Right ventricle myocardium inferior (tissue), 1 donor: ENCODE measurements around the gene KRT20. TPM values are rescaled to one million over a fixed set of nuclear protein-coding genes. Genes with fewer than 3 reads are reported as not detected.
"Not testable (repeated sequence)": the region's sequence is repeated elsewhere in the genome, so short reads cannot be mapped to it uniquely, and the experiment has no call there.

Source experiments
- ATAC-seq: fragments of 200-7000 bp; cut with Tn5 transposase; one replicate; pipeline ENCODE4 v1.9.1; 2020; ENCODE audit warnings: mild to moderate bottlenecking, moderate library complexity
- DNase-seq: peaks from one replicate; pipeline ENCODE4 v3.0.0; 2021; ENCODE audit errors: missing footprints
- intact Hi-C: fragments of 100-400 bp; cut with DNase I; formaldehyde crosslinking; loops from one replicate; pipeline ENCODE4 v1.11.0; 2022
- long read RNA-seq: library from polyadenylated mRNA; unstranded; transcript quantifications from one replicate; pipeline ENCODE4 v2.0.0, GENCODE V29; 2021
- total RNA-seq: library from RNA; stranded (reverse); fragmentation: NEBNext Ultra II Directional; extraction: Animal tissue kit (Norgen Biotek cat#: 25700); gene quantifications from one replicate; pipeline ENCODE4 v1.2.1, GENCODE V29; 2021
- donor health status: DM: no; HTN: yes; CAD: no; lungs with severe emphysema.

Gene KRT20
- not detected for total RNA-seq
- long read RNA-seq: 0 reads

- intact Hi-C loops: no loop called here
- DNase-seq (no peak), ATAC-seq (no peak)
Observed at GRCh38 chr17:40884708-40885512, at the start of gene KRT20. Gene KRT20, minus strand, starts transcription at chr17:40885242. Its CDS starts 57 bp downstream, at chr17:40885185.

DNA sequence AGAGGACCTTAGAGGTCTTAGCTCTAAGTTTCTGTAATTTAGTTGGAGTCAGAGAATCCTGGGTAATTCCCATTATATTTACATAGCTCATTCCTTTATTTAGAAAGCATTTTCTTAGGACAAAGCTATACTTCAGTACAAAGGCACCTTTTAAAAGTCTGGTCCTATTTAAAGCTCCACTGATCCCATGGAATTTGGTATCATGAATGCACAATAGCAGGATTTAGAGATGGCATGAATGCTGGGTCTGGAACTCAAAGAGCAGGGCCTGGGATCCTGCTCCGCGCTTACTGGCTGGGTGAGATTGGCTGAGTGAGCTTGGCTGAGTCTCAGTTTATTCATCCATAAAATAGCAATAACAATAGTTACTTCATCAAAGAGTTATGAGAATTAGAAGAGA, 47.6 kb upstream of the KRT20 start:
- no peak for ATAC-seq
- intact Hi-C loops: no loop called here
- no peak for DNase-seq

GRCh38 chr17:40931311-40931710, 46.3 kb upstream of the KRT20 start:
- intact Hi-C loops: no loop called here
- ATAC-seq (no peak), DNase-seq (no peak)

GRCh38 chr17:40926341-40926740, 41.3 kb upstream of the KRT20 start:
- DNase-seq: no peak
- no peak for ATAC-seq
- intact Hi-C loops: no loop called here

DNA sequence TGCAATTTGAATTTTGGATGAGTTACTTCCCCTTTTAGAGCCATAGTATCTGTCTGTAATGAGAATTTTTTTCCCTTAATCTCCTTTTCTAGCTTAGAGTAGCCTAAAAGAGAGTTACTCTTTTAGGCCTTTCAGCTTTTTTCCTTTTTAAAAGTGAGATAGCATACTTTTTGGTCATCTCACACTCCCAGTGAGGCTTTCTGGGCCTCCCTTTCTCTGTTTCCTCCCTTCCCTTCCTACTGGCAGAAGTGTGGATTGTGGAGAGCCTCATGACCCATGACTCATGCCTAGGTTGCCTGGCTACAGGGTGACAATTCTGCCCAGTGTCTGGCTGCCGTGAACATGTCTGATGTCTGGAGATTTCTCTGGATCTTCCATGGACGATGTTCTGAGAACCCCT, 37.2 kb upstream of the KRT20 start:
- no peak for DNase-seq
- intact Hi-C loops: no loop called here
- peak; percentile 39 for ATAC-seq

GRCh38 chr17:40921026-40921425, 36.0 kb upstream of the KRT20 start:
- ATAC-seq (no peak), DNase-seq (no peak)
- intact Hi-C loops: no loop called here

DNA sequence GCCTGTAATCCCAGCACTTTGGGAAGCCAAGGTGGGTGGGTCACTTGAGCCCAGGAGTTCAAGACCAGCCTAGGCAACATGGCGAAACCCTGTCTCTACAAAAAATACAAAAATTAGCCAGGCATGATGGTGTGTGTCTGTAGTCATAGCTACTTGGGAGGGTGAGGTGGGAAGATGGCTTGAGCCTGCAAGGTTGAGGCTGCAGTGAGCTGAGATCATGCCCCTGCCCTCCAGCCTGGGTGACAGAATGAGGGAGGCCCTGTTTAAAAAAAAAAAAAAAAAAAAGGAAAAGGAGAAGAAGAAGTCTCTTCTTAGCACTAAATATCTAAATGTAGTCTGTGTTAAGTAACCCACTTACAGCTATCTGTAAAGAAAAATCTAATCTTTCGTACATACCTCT, 32.1 kb upstream of the KRT20 start:
- intact Hi-C loops: loop anchor here (10.0 kb wide), 1 partner anchor 408 kb away; no protein-coding TSS in a partner anchor
- ATAC-seq, DNase-seq: not testable (repeated sequence)

DNA sequence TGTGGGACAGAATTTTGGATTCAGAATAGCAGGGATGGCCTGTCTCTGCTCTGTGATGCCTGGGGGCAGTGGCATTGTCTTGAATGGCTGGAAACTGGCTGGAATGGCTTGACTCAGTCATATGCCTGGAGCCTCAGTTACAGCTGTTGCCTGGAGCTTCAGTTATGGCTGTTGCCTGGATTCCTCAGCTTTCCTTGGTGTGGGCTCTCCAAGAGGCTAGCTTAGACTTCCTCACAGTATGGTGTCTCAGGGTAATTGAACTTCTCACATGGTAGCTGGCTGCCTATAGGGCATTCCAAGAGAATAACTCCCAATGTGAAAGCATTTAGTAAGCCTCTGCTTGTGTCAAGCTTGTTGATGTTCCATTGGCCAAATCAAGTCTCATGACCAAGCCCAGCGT, 31.3 kb upstream of the KRT20 start:
- ATAC-seq: no peak
- intact Hi-C loops: loop anchor here (10.0 kb wide), 1 partner anchor 408 kb away; no protein-coding TSS in a partner anchor
- DNase-seq: no peak

- intact Hi-C loops: loop anchor here (10.0 kb wide), 1 partner anchor 409 kb away; no protein-coding TSS in a partner anchor
- DNase-seq (no peak), ATAC-seq (no peak)
Observed at GRCh38 chr17:40915721-40916256, 30.7 kb upstream of the KRT20 start.

DNA sequence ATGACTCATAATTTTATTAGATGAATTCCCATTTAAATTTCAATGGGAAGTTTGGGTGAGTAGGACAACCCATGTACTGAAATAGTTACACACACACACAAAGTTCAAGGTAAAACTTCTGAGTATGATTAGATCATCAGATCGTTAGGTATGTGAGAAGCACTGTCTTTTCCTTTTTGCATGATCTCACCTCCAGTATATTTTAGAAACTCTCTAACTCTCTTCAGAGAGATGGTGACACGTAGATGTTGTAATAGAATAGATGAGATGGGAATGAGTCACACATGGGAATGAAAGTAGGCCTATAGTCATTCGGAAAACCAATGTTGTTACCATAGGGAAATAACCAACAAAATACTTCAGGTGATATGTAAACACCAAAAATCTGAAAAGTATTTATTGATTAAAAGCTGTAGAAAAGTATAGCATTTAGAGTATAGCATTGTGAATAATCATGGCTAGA, 30.2 kb upstream of the KRT20 start:
- intact Hi-C loops: loop anchor here (10.0 kb wide), 1 partner anchor 410 kb away; no protein-coding TSS in a partner anchor
- DNase-seq (no peak), ATAC-seq (no peak)

DNA sequence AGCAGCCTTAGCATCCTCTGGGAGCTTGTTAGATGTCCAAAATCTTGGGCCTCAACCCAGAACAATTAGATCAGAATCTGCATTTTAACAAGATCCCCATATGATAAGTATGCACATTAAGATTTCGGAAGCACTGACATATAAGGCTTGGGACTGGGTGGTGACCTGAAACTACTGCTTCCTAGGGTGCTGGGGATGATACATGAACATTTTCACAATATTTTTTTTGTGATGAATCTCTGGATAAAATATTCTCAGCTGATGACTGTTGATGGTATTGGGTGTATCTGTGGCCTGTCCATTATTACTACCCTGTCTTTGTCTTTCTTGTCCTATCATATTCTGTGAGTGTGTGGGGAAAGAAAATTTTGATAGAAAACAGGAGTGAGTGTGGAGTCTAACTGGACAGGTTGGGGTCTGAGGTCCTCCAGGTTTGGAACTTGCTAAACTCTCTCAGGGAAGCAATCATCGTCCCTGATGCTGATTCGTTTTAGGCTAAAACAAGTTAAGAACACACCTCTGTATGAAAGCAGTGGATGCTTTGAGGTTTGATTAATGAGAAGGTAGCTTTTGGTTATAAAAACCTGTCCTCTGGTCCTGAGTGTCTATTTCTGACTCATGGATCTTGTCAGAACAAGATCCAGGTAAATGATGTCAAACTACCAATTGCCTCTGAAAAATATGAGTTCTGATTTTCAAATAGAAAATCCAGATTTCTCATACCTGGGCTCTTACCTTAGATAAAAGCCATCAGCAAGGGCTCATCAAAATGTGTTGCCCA, 29.2 kb upstream of the KRT20 start:
- DNase-seq (no peak), ATAC-seq (no peak)
- intact Hi-C loops: loop anchor here (10.0 kb wide), 1 partner anchor 411 kb away; no protein-coding TSS in a partner anchor

- intact Hi-C loops: loop anchor here (10.0 kb wide), 1 partner anchor 412 kb away; no protein-coding TSS in a partner anchor
- DNase-seq: no peak
- no peak for ATAC-seq
Observed at GRCh38 chr17:40912486-40913210, 27.6 kb upstream of the KRT20 start.

GRCh38 chr17:40910441-40910841, 25.4 kb upstream of the KRT20 start:
- DNase-seq (no peak), ATAC-seq (no peak)
- intact Hi-C loops: loop anchor here (2.0 to 10.0 kb wide), 2 partner anchors 414 to 752 kb away; no protein-coding TSS in a partner anchor

GRCh38 chr17:40909755-40910154, 24.7 kb upstream of the KRT20 start:
- ATAC-seq (no peak), DNase-seq (no peak)
- intact Hi-C loops: loop anchor here (1.0 to 10.0 kb wide), 4 partner anchors 415 to 753 kb away; no protein-coding TSS in a partner anchor

GRCh38 chr17:40909351-40909750, 24.3 kb upstream of the KRT20 start:
- intact Hi-C loops: loop anchor here (1.0 to 5.0 kb wide), 2 partner anchors 640 to 738 kb away; no protein-coding TSS in a partner anchor
- ATAC-seq (peak; percentile 90), DNase-seq (peak; percentile 82)

- ATAC-seq: no peak
- no peak for DNase-seq
- intact Hi-C loops: loop anchor here (5.0 kb wide), 1 partner anchor 741 kb away; no protein-coding TSS in a partner anchor
Observed at GRCh38 chr17:40906613-40907012, 21.6 kb upstream of the KRT20 start.

DNA sequence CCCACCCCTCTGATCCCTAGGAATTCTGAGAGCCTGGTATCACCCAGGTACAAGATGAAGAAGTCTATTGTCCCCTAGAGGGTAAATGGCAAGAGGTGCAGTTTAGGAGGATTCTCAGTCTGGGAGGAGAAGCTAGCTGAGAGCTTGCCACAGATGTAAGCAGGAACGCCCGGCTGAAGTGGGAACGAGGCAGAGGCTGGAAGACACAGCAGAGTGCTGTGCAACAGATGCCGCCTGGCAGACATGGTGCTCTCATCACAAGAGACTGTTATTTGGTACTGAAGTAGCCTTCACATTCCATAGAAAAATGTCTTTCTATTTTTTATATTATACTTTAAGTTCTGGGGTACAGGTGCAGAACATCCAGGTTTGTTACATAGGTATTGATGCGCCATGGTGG, 20.3 kb upstream of the KRT20 start:
- intact Hi-C loops: loop anchor here (5.0 kb wide), 1 partner anchor 742 kb away; no protein-coding TSS in a partner anchor
- ATAC-seq: no peak
- no peak for DNase-seq

- DNase-seq: no peak
- intact Hi-C loops: no loop called here
- no peak for ATAC-seq
Observed at GRCh38 chr17:40903129-40903847, 18.2 kb upstream of the KRT20 start.
